SK-N-SH treated with all-trans-retinoic acid at 6 μM for 48 hours (cell line): Measurements from ENCODE around the gene TPO.

Experiments
- CREB5 ChIP-seq: fragments of 250-450 bp; sonication (Bioruptor Pico); IDR thresholded peaks from 2 replicates; pipeline ENCODE4 v1.5.1; 2020; ENCODE audit warnings: low read depth, mild to moderate bottlenecking, moderate library complexity
- CSDC2 ChIP-seq: fragments of 250-450 bp; sonication (Bioruptor Pico); IDR thresholded peaks from 2 replicates; pipeline ENCODE4 v1.5.0; 2020; ENCODE audit warnings: mild to moderate bottlenecking, moderate library complexity
- ESRRG ChIP-seq: fragments of 250-450 bp; sonication (Bioruptor Pico); IDR thresholded peaks from 2 replicates; pipeline ENCODE4 v1.6.1; 2021; ENCODE audit warnings: mild to moderate bottlenecking
- GLIS3 ChIP-seq: fragments of 250-450 bp; sonication (Bioruptor Pico); IDR thresholded peaks from 2 replicates; pipeline ENCODE4 v1.5.0; 2020; ENCODE audit warnings: mild to moderate bottlenecking, moderate library complexity
- PATZ1 ChIP-seq: fragments of 250-450 bp; sonication (Bioruptor Pico); IDR thresholded peaks from 2 replicates; pipeline ENCODE4 v1.8.0; 2020; ENCODE audit warnings: mild to moderate bottlenecking, moderate library complexity, borderline replicate concordance
- SNAI2 ChIP-seq: fragments of 250-450 bp; sonication (Bioruptor Pico); IDR thresholded peaks from 2 replicates; pipeline ENCODE4 v1.5.0; 2020; ENCODE audit warnings: mild to moderate bottlenecking, moderate library complexity
- TCF4 ChIP-seq: fragments of 250-450 bp; sonication (Bioruptor Pico); IDR thresholded peaks from 2 replicates; pipeline ENCODE4 v1.8.0; 2021; ENCODE audit warnings: mild to moderate bottlenecking, moderate library complexity, borderline replicate concordance
- TOX ChIP-seq: fragments of 250-450 bp; sonication (Bioruptor Pico); IDR thresholded peaks from 2 replicates; pipeline ENCODE4 v1.8.0; 2021; ENCODE audit warnings: mild to moderate bottlenecking, moderate library complexity, borderline replicate concordance
- ZFP30 ChIP-seq: fragments of 450-650 bp; formaldehyde crosslinking; IDR thresholded peaks from 2 replicates; pipeline ENCODE4 v1.5.0; 2022; ENCODE audit warnings: mild to moderate bottlenecking, moderate library complexity
- ZNF70 ChIP-seq: fragments of 450-650 bp; formaldehyde crosslinking; IDR thresholded peaks from 2 replicates; pipeline ENCODE4 v1.5.0; 2020; ENCODE audit warnings: mild to moderate bottlenecking, moderate library complexity
- ZNF8 ChIP-seq: fragments of 450-650 bp; formaldehyde crosslinking; IDR thresholded peaks from 2 replicates; pipeline ENCODE4 v1.5.0; 2020; ENCODE audit warnings: mild to moderate bottlenecking, moderate library complexity

- TF ChIP-seq TCF4 (CRISPR knock-in tag) (no peak), TOX (CRISPR knock-in tag) (no peak), CSDC2 (CRISPR knock-in tag) (no peak), GLIS3 (CRISPR knock-in tag) (no peak), PATZ1 (no peak), ZNF70 (CRISPR knock-in tag) (no peak), ZFP30 (no peak), ZNF8 (CRISPR knock-in tag) (no peak), SNAI2 (CRISPR knock-in tag) (no peak), ESRRG (CRISPR knock-in tag) (no peak), CREB5 (CRISPR knock-in tag) (no peak)
Observed at GRCh38 chr2:1371082-1371481, 42.2 kb upstream of the TPO start.
